ENCODE measurements around the gene LCN15.

The LCN15 gene

DNA sequence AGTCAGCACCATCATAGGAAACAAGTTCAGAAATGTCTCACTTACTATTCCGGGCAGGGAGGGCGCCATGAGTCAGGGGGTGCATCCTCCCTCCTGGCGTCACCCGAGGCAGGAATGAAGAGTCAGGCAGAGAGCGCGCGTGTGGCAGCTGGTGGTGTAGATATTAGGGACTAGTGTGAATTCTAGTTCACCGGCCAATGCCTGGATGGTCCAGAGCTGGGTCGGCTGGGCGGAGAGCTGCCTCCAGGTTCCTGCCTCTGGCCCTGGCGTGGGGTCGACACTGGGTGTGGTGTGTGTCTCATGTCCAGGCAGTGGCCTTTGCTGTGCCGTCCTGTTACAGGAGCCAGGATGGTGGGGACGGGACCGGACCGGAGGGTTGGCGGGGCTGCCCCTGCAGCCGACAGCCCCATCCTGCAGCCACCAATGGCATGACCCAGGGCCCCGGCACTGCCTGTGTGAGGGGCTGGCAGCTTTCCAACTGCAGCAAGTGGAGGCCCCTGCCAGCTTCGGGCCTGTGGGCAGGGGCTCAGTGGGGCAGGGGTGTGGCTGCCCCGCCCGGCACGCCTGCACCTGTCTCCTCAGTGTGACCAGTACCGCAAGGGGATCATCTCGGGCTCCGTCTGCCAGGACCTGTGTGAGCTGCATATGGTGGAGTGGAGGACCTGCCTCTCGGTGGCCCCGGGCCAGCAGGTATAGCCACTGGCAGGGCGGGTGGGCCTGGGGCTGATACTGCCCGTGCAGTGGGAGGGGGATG, 42.8 kb downstream of the LCN15 start:
- in situ Hi-C loops (cut with HindIII; ENCODE audit: low sequenced_read_pairs): no loop called here
- TF ChIP-seq, protein P1, sequence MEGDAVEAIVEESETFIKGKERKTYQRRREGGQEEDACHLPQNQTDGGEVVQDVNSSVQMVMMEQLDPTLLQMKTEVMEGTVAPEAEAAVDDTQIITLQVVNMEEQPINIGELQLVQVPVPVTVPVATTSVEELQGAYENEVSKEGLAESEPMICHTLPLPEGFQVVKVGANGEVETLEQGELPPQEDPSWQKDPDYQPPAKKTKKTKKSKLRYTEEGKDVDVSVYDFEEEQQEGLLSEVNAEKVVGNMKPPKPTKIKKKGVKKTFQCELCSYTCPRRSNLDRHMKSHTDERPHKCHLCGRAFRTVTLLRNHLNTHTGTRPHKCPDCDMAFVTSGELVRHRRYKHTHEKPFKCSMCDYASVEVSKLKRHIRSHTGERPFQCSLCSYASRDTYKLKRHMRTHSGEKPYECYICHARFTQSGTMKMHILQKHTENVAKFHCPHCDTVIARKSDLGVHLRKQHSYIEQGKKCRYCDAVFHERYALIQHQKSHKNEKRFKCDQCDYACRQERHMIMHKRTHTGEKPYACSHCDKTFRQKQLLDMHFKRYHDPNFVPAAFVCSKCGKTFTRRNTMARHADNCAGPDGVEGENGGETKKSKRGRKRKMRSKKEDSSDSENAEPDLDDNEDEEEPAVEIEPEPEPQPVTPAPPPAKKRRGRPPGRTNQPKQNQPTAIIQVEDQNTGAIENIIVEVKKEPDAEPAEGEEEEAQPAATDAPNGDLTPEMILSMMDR (IDR thresholded peaks at IDR 0.05; ENCODE audit: low read depth, low read length, missing control alignments): no peak
- no peak overlapping the region for H3K4me3 ChIP-seq (ENCODE audit: low read depth, low read length)
- peak; percentile 12 for DNase-seq (ENCODE audit: low read depth)

DNA sequence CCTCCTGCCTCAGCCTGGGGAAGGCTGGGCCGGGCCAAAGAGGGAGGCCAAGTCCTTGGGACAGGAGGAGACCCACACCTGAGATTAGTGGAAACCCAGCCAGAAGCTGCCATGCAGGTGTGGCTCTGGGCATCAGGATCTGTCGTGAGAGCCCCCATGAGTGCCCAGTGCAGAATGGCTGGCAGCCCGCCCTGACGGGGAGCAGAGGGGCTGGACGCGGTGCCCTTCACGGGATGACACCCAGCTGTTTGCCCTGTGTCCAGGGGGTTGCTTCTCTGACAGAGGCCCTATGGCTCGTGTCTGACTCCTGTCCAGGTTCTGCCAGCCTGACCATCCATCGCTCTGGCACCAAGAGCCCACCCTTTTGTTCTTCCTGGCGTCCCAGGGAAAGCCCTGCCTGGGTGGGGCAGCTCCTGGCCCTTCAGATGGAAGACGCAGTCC, 43.4 kb downstream of the LCN15 start:
- TF ChIP-seq, protein P1 (IDR thresholded peaks at IDR 0.05; ENCODE audit: low read depth, low read length, missing control alignments): no peak
- no peak for DNase-seq (ENCODE audit: low read depth)
- H3K4me3 ChIP-seq (ENCODE audit: low read depth, low read length): no peak overlapping the region
- in situ Hi-C loops (cut with HindIII; ENCODE audit: low sequenced_read_pairs): no loop called here

DNA sequence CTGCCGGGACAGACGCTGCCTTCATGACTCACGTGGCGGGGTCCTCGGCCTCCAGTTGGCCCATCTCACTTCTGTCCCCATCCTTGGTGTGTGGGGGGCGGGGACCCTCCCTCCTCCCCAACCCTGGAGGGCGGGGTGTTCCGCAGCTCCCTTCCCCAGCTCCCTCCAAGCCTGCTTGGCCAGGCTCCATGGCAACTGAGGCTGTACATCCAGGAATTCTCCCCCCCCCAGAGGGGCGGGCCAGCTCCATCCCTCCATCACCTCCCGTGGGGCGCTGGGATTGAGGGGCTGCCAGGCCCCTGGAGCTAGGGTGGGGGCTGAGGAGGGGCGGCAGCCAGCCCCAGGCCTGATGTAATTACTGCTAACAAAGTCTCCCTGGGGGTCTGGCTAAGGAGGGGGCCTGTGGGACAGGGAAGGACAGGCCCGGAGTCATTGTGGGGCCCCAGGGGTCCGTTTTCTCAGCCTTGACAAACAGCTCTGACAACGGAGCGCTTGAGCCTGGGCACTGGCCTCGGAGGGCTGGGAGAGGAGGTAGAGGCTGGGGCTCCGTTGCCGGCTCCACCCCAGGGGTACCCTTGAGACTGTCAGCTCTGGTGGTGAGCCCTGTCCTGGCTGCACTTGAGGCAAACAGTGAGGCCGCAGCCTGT, 43.9 kb downstream of the LCN15 start:
- no peak for DNase-seq (ENCODE audit: low read depth)
- H3K4me3 ChIP-seq (ENCODE audit: low read depth, low read length): no peak overlapping the region
- TF ChIP-seq, protein P1 (IDR thresholded peaks at IDR 0.05; ENCODE audit: low read depth, low read length, missing control alignments): no peak
- in situ Hi-C loops (cut with HindIII; ENCODE audit: low sequenced_read_pairs): no loop called here

GRCh38 chr9:136719195-136719880, 45.0 kb downstream of the LCN15 start:
- H3K4me3 ChIP-seq (ENCODE audit: low read depth, low read length): no peak overlapping the region
- DNase-seq (ENCODE audit: low read depth): no peak
- in situ Hi-C loops (cut with HindIII; ENCODE audit: low sequenced_read_pairs): no loop called here
- TF ChIP-seq, protein P1 (IDR thresholded peaks at IDR 0.05; ENCODE audit: low read depth, low read length, missing control alignments): no peak

DNA sequence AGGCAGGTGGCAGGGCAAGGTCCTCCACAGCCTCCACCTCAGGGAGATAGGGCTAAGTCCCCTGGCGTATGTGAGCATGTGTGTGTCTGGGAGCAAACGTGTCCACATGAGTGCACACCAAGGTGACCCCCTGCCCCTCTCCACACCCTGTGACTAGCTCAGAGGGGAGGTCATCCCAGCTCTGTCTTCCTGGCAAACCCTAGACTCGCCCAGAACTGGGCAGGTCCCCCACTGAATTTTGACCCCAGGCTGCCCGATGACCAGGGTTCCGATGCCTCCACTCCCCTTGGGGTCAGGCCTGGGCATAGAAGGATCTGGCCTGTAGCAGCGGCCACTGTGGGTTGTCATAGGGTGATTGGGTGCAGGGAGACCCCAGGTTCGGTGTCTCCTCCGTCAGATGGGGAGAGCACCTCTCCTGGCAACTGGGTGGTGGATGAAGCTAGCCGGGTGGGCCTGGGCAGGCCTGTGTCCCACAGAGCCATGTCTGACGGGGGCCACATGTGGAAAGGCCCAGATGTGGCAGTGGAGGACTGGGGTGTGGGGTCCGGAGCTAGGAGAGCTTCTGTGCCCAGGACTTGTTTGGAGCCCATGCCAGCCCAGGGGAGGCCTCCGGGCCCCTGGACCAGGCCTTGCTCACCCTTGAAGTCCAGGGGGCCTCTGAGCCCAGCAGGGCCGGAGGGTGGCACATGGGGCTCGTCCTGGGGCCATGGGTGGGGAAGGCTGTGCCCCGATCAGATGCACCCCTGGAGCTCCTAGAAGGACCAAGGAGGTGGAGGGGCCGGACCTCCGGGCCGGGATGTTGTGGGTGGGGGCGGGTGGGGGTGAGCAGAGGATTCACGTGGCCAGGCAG, 45.7 kb downstream of the LCN15 start:
- TF ChIP-seq, protein P1 (IDR thresholded peaks at IDR 0.05; ENCODE audit: low read depth, low read length, missing control alignments): no peak
- in situ Hi-C loops (cut with HindIII; ENCODE audit: low sequenced_read_pairs): no loop called here
- DNase-seq (ENCODE audit: low read depth): no peak
- H3K4me3 ChIP-seq (ENCODE audit: low read depth, low read length): no peak overlapping the region

GRCh38 chr9:136717399-136717798, 46.9 kb downstream of the LCN15 start:
- TF ChIP-seq, protein P1 (IDR thresholded peaks at IDR 0.05; ENCODE audit: low read depth, low read length, missing control alignments): no peak
- no peak for DNase-seq (ENCODE audit: low read depth)
- in situ Hi-C loops (cut with HindIII; ENCODE audit: low sequenced_read_pairs): no loop called here
- H3K4me3 ChIP-seq (ENCODE audit: low read depth, low read length): no peak overlapping the region

Data from astrocyte of the cerebellum (primary cell).